IMR-90 (cell line): ENCODE data around the gene XPO6.

Experiments
- BHLHE40 ChIP-seq: fragments of 150-350 bp; IDR thresholded peaks from 2 replicates; pipeline ENCODE4 v1.6.1; 2016; ENCODE audit warnings: mild to moderate bottlenecking, low read depth, low read length
- CEBPB ChIP-seq: IDR thresholded peaks from 2 replicates; pipeline ENCODE4 v1.6.1; 2012; ENCODE audit warnings: low read depth, low read length, improper control_type of control experiment
- MAFK ChIP-seq: IDR thresholded peaks from 2 replicates; pipeline ENCODE4 v1.6.1; 2012; ENCODE audit warnings: low read depth, low read length, improper control_type of control experiment
- RAD21 ChIP-seq: IDR thresholded peaks from 2 replicates; pipeline ENCODE4 v1.6.1; 2012; ENCODE audit warnings: low read length, improper control_type of control experiment
- RFX5 ChIP-seq: IDR thresholded peaks from 2 replicates; pipeline ENCODE4 v1.8.0; 2012; ENCODE audit warnings: low read depth, mild to moderate bottlenecking, low read length, moderate library complexity
- SMC3 ChIP-seq: fragments of 150-350 bp; IDR thresholded peaks from 2 replicates; pipeline ENCODE4 v1.6.1; 2016; ENCODE audit warnings: low read depth, mild to moderate bottlenecking, antibody characterized with exemption, low read length, moderate library complexity
- USF2 ChIP-seq: fragments of 150-350 bp; IDR thresholded peaks from 2 replicates; pipeline ENCODE4 v1.6.1; 2017; ENCODE audit warnings: mild to moderate bottlenecking, antibody characterized with exemption, low read length, low read depth
- TF ChIP-seq, protein P1 (sequence below): conservative IDR thresholded peaks from 2 replicates; pipeline ENCODE4 v1.5.1; 2012; ENCODE audit warnings: mild to moderate bottlenecking, low read depth, low read length, improper control_type of control experiment

DNA sequence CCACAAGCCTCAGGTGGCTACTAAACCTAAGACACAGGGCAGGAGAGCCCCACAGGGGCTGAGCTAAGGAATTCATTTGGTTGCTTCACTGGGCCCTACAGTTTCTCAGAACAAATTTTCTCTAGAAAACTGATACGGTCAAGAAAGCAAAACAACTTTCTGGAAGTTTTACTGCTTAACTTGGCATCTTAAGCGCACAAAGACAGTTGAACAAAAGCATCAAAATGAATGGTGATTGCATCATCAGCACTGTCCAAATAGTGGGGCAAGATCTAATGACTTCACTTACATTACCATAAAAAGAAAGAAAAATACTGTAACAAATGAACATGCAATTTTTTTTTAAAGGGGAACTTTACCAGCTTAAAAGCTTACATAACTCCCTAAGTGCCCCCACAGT lies 47.6 kb downstream of the XPO6 start:
- TF ChIP-seq SMC3 (no peak), USF2 (no peak), RFX5 (no peak), MAFK (no peak), CEBPB (peak; percentile 97), BHLHE40 (no peak), RAD21 (no peak)
- TF ChIP-seq, protein P1, sequence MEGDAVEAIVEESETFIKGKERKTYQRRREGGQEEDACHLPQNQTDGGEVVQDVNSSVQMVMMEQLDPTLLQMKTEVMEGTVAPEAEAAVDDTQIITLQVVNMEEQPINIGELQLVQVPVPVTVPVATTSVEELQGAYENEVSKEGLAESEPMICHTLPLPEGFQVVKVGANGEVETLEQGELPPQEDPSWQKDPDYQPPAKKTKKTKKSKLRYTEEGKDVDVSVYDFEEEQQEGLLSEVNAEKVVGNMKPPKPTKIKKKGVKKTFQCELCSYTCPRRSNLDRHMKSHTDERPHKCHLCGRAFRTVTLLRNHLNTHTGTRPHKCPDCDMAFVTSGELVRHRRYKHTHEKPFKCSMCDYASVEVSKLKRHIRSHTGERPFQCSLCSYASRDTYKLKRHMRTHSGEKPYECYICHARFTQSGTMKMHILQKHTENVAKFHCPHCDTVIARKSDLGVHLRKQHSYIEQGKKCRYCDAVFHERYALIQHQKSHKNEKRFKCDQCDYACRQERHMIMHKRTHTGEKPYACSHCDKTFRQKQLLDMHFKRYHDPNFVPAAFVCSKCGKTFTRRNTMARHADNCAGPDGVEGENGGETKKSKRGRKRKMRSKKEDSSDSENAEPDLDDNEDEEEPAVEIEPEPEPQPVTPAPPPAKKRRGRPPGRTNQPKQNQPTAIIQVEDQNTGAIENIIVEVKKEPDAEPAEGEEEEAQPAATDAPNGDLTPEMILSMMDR, result no peak
